Peyer's patch (tissue), 4 donors: ENCODE measurements around the gene TRAPPC6A.

Experiments
- POLR2A ChIP-seq, 2 donors: fragments of 450-650 bp; IDR thresholded peaks; one replicate each; pipeline ENCODE4 v1.5.1; 2017; ENCODE audit warnings: antibody characterized with exemption in 2 of 2, mild to moderate bottlenecking in 2 of 2, moderate library complexity in 2 of 2
- TF ChIP-seq, protein P1 (sequence below), 6 experiments: fragments of 450-650 bp in 4 of 6; fragments of 200-600 bp in 2 of 6; sonication (generic) in 1 of 6; IDR thresholded peaks; one replicate each; pipeline ENCODE4 v1.5.1; 2017 to 2019; ENCODE audit warnings: antibody characterized with exemption in 6 of 6, mild to moderate bottlenecking in 3 of 6, moderate library complexity in 1 of 6

DNA sequence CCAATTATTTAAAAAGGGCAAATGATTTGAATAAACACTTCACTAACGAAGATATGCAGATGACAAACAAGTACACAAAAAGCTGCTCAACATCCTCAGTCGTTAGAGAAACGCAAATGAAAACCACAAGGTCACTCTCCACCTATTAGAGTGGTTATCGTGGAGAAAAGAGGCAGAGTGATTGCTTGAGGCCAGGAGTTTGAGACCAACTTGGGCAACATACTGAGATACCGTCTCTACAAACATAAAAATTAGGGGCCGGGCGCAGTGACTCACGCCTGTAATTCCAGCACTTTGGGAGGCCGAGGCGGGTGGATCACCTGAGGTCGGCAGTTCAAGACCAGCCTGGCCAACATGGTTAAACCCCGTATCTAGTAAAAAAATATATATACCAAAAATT, 27.8 kb upstream of the TRAPPC6A start:
- no peak for TF ChIP-seq POLR2A (IDR thresholded peaks at IDR 0.05)
- TF ChIP-seq, protein P1, sequence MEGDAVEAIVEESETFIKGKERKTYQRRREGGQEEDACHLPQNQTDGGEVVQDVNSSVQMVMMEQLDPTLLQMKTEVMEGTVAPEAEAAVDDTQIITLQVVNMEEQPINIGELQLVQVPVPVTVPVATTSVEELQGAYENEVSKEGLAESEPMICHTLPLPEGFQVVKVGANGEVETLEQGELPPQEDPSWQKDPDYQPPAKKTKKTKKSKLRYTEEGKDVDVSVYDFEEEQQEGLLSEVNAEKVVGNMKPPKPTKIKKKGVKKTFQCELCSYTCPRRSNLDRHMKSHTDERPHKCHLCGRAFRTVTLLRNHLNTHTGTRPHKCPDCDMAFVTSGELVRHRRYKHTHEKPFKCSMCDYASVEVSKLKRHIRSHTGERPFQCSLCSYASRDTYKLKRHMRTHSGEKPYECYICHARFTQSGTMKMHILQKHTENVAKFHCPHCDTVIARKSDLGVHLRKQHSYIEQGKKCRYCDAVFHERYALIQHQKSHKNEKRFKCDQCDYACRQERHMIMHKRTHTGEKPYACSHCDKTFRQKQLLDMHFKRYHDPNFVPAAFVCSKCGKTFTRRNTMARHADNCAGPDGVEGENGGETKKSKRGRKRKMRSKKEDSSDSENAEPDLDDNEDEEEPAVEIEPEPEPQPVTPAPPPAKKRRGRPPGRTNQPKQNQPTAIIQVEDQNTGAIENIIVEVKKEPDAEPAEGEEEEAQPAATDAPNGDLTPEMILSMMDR (IDR thresholded peaks at IDR 0.05): no peak
